OCI-LY1 (cell line): ENCODE measurements around the gene RAD9B.

Experiments
- H2AFZ ChIP-seq: fragments of 200-600 bp; sonication (generic), shearing (Covaris generic); 2 replicates; pipeline ENCODE4 v1.6.0; 2014; ENCODE audit warnings: antibody characterized with exemption, mild to moderate bottlenecking, low read length
- H3F3A ChIP-seq: fragments of 200-600 bp; sonication (generic), shearing (Covaris generic); 2 replicates; pipeline ENCODE4 v1.6.0; 2014; ENCODE audit warnings: mild to moderate bottlenecking, antibody characterized with exemption, low read length, moderate library complexity; ENCODE audit not compliant: insufficient read depth
- H3K27ac ChIP-seq: fragments of 200-600 bp; sonication (generic); 2 replicates; pipeline ENCODE4 v1.5.1; 2014; ENCODE audit warnings: low read length, mixed run types, mild to moderate bottlenecking, low read depth; ENCODE audit not compliant: poor library complexity, severe bottlenecking
- H3K27me3 ChIP-seq: fragments of 200-600 bp; sonication (generic); 2 replicates; pipeline ENCODE4 v1.6.0; 2014; ENCODE audit warnings: antibody characterized with exemption, mild to moderate bottlenecking, low read length, moderate library complexity; ENCODE audit not compliant: insufficient read depth
- H3K36me3 ChIP-seq: fragments of 200-600 bp; sonication (generic); 2 replicates; pipeline ENCODE4 v1.6.1; 2014; ENCODE audit warnings: mild to moderate bottlenecking, antibody characterized with exemption, low read length, moderate library complexity, mixed read lengths; ENCODE audit not compliant: insufficient read depth
- H3K4me1 ChIP-seq: fragments of 200-600 bp; sonication (generic); 2 replicates; pipeline ENCODE4 v1.5.1; 2014; ENCODE audit warnings: mild to moderate bottlenecking, low read length, moderate library complexity; ENCODE audit not compliant: insufficient read depth, severe bottlenecking
- H3K4me2 ChIP-seq: fragments of 200-600 bp; sonication (generic), shearing (Covaris generic); 2 replicates; pipeline ENCODE4 v1.6.1; 2014; ENCODE audit warnings: low read length
- H3K4me3 ChIP-seq: fragments of 200-600 bp; sonication (generic); 2 replicates; pipeline ENCODE4 v1.5.1; 2014; ENCODE audit warnings: low read length, low read depth, mild to moderate bottlenecking, mixed read lengths; ENCODE audit not compliant: poor library complexity, severe bottlenecking
- H3K79me2 ChIP-seq: fragments of 200-600 bp; shearing (Covaris generic); 2 replicates; pipeline ENCODE4 v1.6.1; 2016; ENCODE audit warnings: mixed run types, low read length, mixed read lengths; ENCODE audit not compliant: insufficient read depth
- H3K9ac ChIP-seq: fragments of 200-600 bp; sonication (generic), shearing (Covaris generic); 2 replicates; pipeline ENCODE4 v1.6.1; 2014; ENCODE audit warnings: mild to moderate bottlenecking, low read length, mixed read lengths
- H3K9me2 ChIP-seq: fragments of 200-600 bp; sonication (generic), shearing (Covaris generic); 2 replicates; pipeline ENCODE4 v1.6.1; 2014; ENCODE audit warnings: low read depth, mild to moderate bottlenecking, low read length, mixed read lengths
- H3K9me3 ChIP-seq: fragments of 200-600 bp; shearing (Covaris generic); 2 replicates; pipeline ENCODE4 v1.6.1; 2014; ENCODE audit warnings: low read length, mixed read lengths
- H4K20me1 ChIP-seq: fragments of 200-600 bp; sonication (generic), shearing (Covaris generic); 2 replicates; pipeline ENCODE4 v1.6.0; 2016; ENCODE audit warnings: mild to moderate bottlenecking, low read length; ENCODE audit not compliant: insufficient read depth
- EZH2 ChIP-seq: fragments of 200-600 bp; sonication (generic), shearing (Covaris generic); IDR thresholded peaks from 2 replicates; pipeline ENCODE4 v1.8.0; 2017; ENCODE audit warnings: borderline replicate concordance, mixed run types, mild to moderate bottlenecking, antibody characterized with exemption, low read length, moderate library complexity, mixed read lengths
- TF ChIP-seq, protein P1 (sequence below): fragments of 200-600 bp; sonication (generic), shearing (Covaris generic); IDR thresholded peaks from 2 replicates; pipeline ENCODE4 v1.5.1; 2017; ENCODE audit warnings: mild to moderate bottlenecking, antibody characterized with exemption, low read length, moderate library complexity, mixed read lengths

Gene RAD9B

DNA sequence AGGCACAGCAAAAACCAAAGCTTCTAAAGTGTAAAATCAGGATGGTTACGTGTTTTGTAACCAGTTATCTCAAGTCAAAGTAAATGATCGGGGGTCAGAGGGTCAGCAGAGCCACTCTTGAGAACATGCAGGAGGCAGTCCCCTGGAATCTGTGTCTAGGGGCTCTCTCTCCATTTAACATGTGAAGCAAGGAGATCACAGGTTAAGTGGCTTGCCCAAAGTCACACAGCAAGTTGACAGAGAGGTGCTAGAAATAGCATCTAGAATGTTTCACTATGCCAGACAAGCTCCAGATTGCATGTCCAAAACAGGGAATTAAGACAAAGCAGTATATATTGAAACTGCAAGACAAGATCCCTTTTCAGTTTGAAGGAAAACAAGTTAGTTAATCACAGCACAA, 47.6 kb downstream of the RAD9B start:
- Histone ChIP-seq H3K79me2 (peaks cover 20% of the 10 kb centered on the region), H3K4me3 (no peak overlapping the region), H4K20me1 (no peaks in the 10 kb centered on the region), H3K27me3 (no peaks in the 10 kb centered on the region), H3K27ac (no peak overlapping the region), H3F3A (no peaks in the 10 kb centered on the region), H3K9me2 (no peaks in the 10 kb centered on the region), H3K4me1 (peaks cover 3% of the 10 kb centered on the region), H3K9ac (no peak overlapping the region), H3K36me3 (peaks cover 55% of the 10 kb centered on the region), H2AFZ (no peak overlapping the region), H3K4me2 (no peak overlapping the region), H3K9me3 (no peaks in the 10 kb centered on the region)
- TF ChIP-seq, protein P1, sequence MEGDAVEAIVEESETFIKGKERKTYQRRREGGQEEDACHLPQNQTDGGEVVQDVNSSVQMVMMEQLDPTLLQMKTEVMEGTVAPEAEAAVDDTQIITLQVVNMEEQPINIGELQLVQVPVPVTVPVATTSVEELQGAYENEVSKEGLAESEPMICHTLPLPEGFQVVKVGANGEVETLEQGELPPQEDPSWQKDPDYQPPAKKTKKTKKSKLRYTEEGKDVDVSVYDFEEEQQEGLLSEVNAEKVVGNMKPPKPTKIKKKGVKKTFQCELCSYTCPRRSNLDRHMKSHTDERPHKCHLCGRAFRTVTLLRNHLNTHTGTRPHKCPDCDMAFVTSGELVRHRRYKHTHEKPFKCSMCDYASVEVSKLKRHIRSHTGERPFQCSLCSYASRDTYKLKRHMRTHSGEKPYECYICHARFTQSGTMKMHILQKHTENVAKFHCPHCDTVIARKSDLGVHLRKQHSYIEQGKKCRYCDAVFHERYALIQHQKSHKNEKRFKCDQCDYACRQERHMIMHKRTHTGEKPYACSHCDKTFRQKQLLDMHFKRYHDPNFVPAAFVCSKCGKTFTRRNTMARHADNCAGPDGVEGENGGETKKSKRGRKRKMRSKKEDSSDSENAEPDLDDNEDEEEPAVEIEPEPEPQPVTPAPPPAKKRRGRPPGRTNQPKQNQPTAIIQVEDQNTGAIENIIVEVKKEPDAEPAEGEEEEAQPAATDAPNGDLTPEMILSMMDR: no peak
- no peak for TF ChIP-seq EZH2

DNA sequence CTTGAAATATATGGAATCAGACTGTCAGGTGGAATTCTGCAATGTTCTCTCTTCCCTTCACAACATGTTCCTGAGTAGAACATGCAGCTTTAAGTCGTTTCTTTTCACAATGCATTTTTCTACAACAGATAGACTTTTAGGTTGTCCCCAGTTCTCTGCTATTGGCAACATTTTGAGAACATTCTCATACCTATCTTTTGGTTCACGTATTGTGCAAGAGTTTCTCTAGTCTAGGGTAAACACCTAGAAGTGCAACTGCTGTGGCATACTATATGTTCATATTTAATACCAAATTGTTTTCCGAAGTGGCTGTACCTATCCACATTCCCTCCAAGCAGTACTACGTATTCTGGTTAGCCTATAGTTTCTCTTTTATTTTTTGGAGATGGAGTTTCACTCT, 48.9 kb downstream of the RAD9B start:
- Histone ChIP-seq H3K9me3 (no peaks in the 10 kb centered on the region), H2AFZ (no peak overlapping the region), H3K9me2 (no peaks in the 10 kb centered on the region), H3K36me3 (peaks cover 48% of the 10 kb centered on the region), H3K4me1 (peaks cover 10% of the 10 kb centered on the region), H3K27me3 (no peaks in the 10 kb centered on the region), H3K9ac (no peak overlapping the region), H3F3A (no peaks in the 10 kb centered on the region), H3K4me2 (no peak overlapping the region), H3K4me3 (no peak overlapping the region), H4K20me1 (no peaks in the 10 kb centered on the region), H3K27ac (no peak overlapping the region), H3K79me2 (peaks cover 33% of the 10 kb centered on the region)
- TF ChIP-seq, protein P1: no peak
- TF ChIP-seq EZH2: no peak
